RKO (cell line): ENCODE measurements around the gene PRDM11.
"Not testable (repeated sequence)": the region's sequence is repeated elsewhere in the genome, so short reads cannot be mapped to it uniquely, and the experiment has no call there.

ENCODE experiments used
- DNase-seq: peaks from one replicate; pipeline ENCODE4 v3.0.0-alpha.2; 2016; ENCODE audit warnings: low spot score

The PRDM11 gene

GRCh38 chr11:45233121-45233803 lies 86.8 kb downstream of the PRDM11 start:
- peak; percentile 67 for DNase-seq

GRCh38 chr11:45233804-45234170 lies 87.3 kb downstream of the PRDM11 start:
- DNase-seq, result no peak

GRCh38 chr11:45234306-45235006 lies 88.0 kb downstream of the PRDM11 start:
- DNase-seq, result no peak

- no peak for DNase-seq
Measured at GRCh38 chr11:45237711-45238315, 91.4 kb downstream of the PRDM11 start.

- peak; percentile 21 for DNase-seq
Measured at GRCh38 chr11:45238724-45239123, 92.3 kb downstream of the PRDM11 start.

GRCh38 chr11:45239733-45240132 lies 93.3 kb downstream of the PRDM11 start:
- no peak for DNase-seq

- no peak for DNase-seq
Measured at GRCh38 chr11:45243967-45244366, 97.5 kb downstream of the PRDM11 start.

GRCh38 chr11:45245218-45246045 lies 99.0 kb downstream of the PRDM11 start:
- DNase-seq, result no peak

GRCh38 chr11:45246241-45246640 lies 99.8 kb downstream of the PRDM11 start:
- DNase-seq, result no peak

GRCh38 chr11:45247433-45247832 lies 101.0 kb downstream of the PRDM11 start:
- DNase-seq, result no peak

- no peak for DNase-seq
Measured at GRCh38 chr11:45248501-45249011, 102.1 kb downstream of the PRDM11 start.

- not testable (repeated sequence) for DNase-seq
Measured at GRCh38 chr11:45249372-45249771, 102.9 kb downstream of the PRDM11 start.

- DNase-seq, result no peak
Measured at GRCh38 chr11:45250035-45250718, 103.7 kb downstream of the PRDM11 start.

- peak; percentile 38 for DNase-seq
Measured at GRCh38 chr11:45252134-45252856, 105.9 kb downstream of the PRDM11 start.

GRCh38 chr11:45252877-45253276 lies 106.4 kb downstream of the PRDM11 start:
- DNase-seq, result no peak

- DNase-seq, result no peak
Measured at GRCh38 chr11:45253640-45254039, 107.2 kb downstream of the PRDM11 start.

GRCh38 chr11:45254070-45254469 lies 107.6 kb downstream of the PRDM11 start:
- no peak for DNase-seq

GRCh38 chr11:45258982-45259530 lies 112.6 kb downstream of the PRDM11 start:
- DNase-seq, result no peak

- DNase-seq, result peak; percentile 42
Measured at GRCh38 chr11:45259592-45259991, 113.2 kb downstream of the PRDM11 start.

- no peak for DNase-seq
Measured at GRCh38 chr11:45260071-45260470, 113.6 kb downstream of the PRDM11 start.

- no peak for DNase-seq
Measured at GRCh38 chr11:45262900-45263299, 116.5 kb downstream of the PRDM11 start.
